ENCODE results near the gene BABAM1. TPM values are rescaled to one million over a fixed set of nuclear protein-coding genes. Genes with fewer than 3 reads are reported as not detected.

Gene BABAM1
- total RNA-seq, 1 donor from 2014 or later, result 125 TPM

- no peak for DNase-seq (ENCODE audit: low read depth)
- no peak overlapping the region for H3K4me3 ChIP-seq (ENCODE audit: low read depth, low read length)
- TF ChIP-seq, protein P1, sequence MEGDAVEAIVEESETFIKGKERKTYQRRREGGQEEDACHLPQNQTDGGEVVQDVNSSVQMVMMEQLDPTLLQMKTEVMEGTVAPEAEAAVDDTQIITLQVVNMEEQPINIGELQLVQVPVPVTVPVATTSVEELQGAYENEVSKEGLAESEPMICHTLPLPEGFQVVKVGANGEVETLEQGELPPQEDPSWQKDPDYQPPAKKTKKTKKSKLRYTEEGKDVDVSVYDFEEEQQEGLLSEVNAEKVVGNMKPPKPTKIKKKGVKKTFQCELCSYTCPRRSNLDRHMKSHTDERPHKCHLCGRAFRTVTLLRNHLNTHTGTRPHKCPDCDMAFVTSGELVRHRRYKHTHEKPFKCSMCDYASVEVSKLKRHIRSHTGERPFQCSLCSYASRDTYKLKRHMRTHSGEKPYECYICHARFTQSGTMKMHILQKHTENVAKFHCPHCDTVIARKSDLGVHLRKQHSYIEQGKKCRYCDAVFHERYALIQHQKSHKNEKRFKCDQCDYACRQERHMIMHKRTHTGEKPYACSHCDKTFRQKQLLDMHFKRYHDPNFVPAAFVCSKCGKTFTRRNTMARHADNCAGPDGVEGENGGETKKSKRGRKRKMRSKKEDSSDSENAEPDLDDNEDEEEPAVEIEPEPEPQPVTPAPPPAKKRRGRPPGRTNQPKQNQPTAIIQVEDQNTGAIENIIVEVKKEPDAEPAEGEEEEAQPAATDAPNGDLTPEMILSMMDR (conservative IDR thresholded peaks at IDR 0.05; ENCODE audit: low read depth, low read length), result no peak
Observed at GRCh38 chr19:17323964-17324332, 56.7 kb downstream of the BABAM1 start.

- TF ChIP-seq, protein P1 (conservative IDR thresholded peaks at IDR 0.05; ENCODE audit: low read depth, low read length), result no peak
- no peak for DNase-seq (ENCODE audit: low read depth)
- no peak overlapping the region for H3K4me3 ChIP-seq (ENCODE audit: low read depth, low read length)
Observed at GRCh38 chr19:17324357-17325114, 57.3 kb downstream of the BABAM1 start.

- no peak for DNase-seq (ENCODE audit: low read depth)
- TF ChIP-seq, protein P1 (conservative IDR thresholded peaks at IDR 0.05; ENCODE audit: low read depth, low read length), result no peak
- H3K4me3 ChIP-seq (ENCODE audit: low read depth, low read length), result no peak overlapping the region
Observed at GRCh38 chr19:17325133-17325532, 57.9 kb downstream of the BABAM1 start.

- no peak overlapping the region for H3K4me3 ChIP-seq (ENCODE audit: low read depth, low read length)
- TF ChIP-seq, protein P1 (conservative IDR thresholded peaks at IDR 0.05; ENCODE audit: low read depth, low read length), result no peak
- no peak for DNase-seq (ENCODE audit: low read depth)
Observed at GRCh38 chr19:17325881-17326594, 58.8 kb downstream of the BABAM1 start.

GRCh38 chr19:17326595-17326966, 59.3 kb downstream of the BABAM1 start:
- no peak for DNase-seq (ENCODE audit: low read depth)

DNA sequence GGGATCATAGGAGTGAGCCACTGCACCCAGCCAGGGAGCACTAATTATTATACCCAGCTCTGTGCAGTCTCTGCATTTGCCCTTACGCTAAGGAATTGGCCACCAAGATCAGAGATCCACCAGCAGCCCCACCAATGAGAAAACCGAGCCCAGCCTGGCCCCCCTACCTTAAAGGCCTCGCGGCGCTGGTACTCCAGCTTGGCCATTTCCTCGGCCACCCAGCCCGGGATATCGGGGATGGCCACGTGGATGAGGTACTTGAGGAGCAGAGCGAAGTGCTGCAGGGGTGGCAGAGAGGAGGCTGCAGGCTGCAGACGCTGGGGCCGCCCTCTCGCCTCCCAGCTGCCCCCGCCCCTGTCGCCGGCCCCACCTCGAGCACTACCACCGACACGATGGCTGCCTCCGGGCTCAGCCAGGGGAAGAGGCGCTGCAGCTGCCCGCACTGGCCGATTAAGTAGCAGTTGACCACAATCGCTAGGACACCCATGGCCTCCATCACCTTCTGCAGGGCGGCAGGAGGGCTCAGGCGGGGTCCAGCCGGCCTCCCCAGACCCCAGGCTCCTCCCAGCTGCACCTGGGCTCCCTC, 59.9 kb downstream of the BABAM1 start:
- TF ChIP-seq, protein P1 (conservative IDR thresholded peaks at IDR 0.05; ENCODE audit: low read depth, low read length), result no peak
- no peak for DNase-seq (ENCODE audit: low read depth)
- H3K4me3 ChIP-seq (ENCODE audit: low read depth, low read length), result no peak overlapping the region

More at GRCh38 chr19:17326595-17326966, 59.3 kb downstream of the BABAM1 start:
- no peak overlapping the region for H3K4me3 ChIP-seq (ENCODE audit: low read depth, low read length)
- TF ChIP-seq, protein P1 (conservative IDR thresholded peaks at IDR 0.05; ENCODE audit: low read depth, low read length), result no peak
